NCI-H187 treated with DMSO at 0.1 percent for 48 hours (cell line): ENCODE measurements around the gene RNF7.
"Not testable (repeated sequence)": the region's sequence is repeated elsewhere in the genome, so short reads cannot be mapped to it uniquely, and the experiment has no call there.

Experiments
- DNase-seq: peaks from one replicate; lab custom pipeline; 2025; lab: John Stamatoyannopoulos, UW

The RNF7 gene

GRCh38 chr3:141735770-141736465 is 2.2 kb upstream of the RNF7 start:
- no peak for DNase-seq

DNA sequence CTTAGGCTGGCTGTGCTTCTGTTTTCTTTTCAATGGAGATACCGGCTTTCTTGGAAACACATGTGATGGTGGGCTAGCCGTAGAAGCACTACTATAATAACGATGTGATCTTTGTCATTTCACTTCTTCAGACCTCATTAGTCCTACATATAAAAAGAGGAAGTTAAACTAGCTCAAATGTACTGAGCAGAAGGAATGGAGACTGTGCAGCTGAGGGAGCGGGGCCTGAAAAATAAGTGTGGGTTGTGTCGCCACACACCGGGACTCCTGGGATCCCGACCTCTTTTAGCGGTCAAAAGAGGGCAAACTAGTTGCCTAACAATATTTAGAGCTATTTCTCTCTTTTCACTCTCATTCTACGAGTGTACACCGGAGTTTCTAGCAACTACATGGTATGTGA is 1.0 kb upstream of the RNF7 start:
- DNase-seq: no peak

GRCh38 chr3:141737678-141738021 is 448 bp upstream of the RNF7 start:
- DNase-seq: no peak

DNA sequence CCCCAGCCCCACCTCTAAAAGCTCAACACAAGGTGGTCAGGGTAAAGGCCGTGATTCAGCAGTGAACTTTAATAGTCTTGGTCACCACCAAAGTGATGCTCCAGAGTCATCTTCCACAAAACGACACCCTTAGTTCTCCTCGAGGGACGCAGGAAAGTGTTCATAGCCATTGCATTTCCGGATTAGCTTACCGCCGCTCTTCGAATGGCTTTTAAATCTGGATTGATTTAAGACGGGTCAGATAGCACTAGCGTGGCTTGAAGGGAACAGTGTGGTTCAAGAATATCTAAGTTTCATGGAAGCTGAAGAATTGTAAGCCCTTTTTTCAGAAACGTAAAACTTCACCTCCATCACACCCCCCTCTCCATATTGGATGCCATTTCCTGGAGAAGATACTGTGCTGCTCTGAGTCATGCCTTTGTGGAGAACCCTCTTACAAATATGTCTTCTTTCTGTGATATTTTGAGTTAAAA is 829 bp downstream of the RNF7 start:
- no peak for DNase-seq

GRCh38 chr3:141739731-141740130 is 1.6 kb downstream of the RNF7 start:
- no peak for DNase-seq

DNA sequence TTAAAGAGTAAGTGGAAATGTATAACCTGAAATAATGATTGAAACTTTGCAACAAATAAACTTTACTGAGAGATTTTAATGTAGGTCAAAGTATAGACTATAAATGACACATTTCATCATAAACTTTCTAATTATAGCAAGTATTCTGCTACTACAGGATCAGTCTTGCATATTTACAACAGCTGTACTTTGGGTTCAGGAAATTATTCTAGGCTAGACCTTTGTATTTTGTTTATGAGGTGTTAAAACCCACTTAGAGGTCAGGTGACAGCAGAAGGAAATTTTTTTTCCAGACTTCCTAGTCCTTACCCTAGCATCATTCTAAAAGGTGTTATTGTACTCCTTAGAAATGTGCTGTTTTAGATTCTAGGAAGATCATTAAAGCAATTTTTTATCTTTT is 2.3 kb downstream of the RNF7 start:
- DNase-seq: no peak

GRCh38 chr3:141743305-141743704 is 5.2 kb downstream of the RNF7 start:
- DNase-seq: no peak

- no peak for DNase-seq
These were observed 8.9 kb downstream of the RNF7 start for GRCh38 chr3:141746962-141747361.

- no peak for DNase-seq
These were observed 15.3 kb downstream of the RNF7 start for GRCh38 chr3:141753399-141753798.

GRCh38 chr3:141754032-141754431 is 15.9 kb downstream of the RNF7 start:
- no peak for DNase-seq

- DNase-seq: not testable (repeated sequence)
These were observed 24.5 kb downstream of the RNF7 start for GRCh38 chr3:141762552-141762951.

DNA sequence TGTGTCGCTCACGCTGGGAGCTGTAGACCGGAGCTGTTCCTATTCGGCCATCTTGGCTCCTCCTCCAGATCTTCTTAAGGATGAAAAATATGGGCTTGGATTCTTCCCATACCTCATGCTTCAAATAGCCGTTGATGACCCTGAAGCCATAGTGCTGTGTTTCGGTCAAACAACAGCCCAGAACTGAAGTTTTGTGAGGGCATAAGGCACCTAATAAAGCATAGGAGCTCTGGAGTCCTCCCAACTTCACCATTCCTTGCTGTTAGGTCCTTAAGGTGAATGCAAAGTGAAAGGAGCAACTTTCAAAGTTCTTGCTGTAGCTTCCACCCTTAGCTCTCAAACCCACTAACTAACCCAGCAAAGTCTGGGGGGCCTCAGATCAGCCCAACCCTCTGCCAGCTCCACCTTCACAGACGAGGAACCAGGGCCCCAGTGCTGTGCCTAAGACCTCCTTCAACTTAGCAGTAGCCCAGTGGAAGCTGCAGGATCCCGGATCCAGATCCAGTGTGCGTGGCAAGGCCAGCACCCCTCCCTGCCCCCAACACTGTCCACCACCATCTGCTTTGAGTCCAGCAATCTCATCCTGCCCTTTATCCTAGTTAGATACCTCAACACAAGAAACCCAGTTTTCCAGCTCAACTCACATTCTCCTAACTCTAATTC is 25.1 kb downstream of the RNF7 start, which contains the start of gene GRK7:
GRK7 (plus strand) TSS at position 321 of the 663 bp plus-strand sequence. CDS start 14,877 bp downstream, outside the sequence.
- no peak for DNase-seq

GRCh38 chr3:141764045-141764444 is 25.9 kb downstream of the RNF7 start:
- no peak for DNase-seq

GRCh38 chr3:141764465-141764864 is 26.4 kb downstream of the RNF7 start:
- DNase-seq: no peak

DNA sequence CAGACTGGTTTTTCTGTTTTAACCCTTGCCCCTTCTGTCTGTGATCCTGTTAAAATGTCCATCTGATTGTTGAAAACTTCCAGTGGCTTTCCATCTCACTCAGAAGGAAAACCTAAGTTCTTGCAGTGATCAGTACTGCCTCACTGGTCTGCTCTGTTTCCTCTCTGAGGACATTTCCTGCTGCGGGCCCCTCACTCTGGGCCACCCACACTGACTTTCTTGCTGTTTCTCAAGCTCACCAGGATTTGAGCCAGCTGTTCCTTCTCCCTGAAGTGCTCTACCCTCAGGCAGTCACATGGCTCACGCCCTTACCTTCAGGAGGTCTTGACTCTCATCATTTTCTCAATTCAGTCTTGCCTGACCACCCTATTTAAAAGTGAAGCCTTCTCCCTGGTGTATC is 26.9 kb downstream of the RNF7 start:
- DNase-seq: no peak

GRCh38 chr3:141767066-141767465 is 29.0 kb downstream of the RNF7 start:
- DNase-seq: no peak

DNA sequence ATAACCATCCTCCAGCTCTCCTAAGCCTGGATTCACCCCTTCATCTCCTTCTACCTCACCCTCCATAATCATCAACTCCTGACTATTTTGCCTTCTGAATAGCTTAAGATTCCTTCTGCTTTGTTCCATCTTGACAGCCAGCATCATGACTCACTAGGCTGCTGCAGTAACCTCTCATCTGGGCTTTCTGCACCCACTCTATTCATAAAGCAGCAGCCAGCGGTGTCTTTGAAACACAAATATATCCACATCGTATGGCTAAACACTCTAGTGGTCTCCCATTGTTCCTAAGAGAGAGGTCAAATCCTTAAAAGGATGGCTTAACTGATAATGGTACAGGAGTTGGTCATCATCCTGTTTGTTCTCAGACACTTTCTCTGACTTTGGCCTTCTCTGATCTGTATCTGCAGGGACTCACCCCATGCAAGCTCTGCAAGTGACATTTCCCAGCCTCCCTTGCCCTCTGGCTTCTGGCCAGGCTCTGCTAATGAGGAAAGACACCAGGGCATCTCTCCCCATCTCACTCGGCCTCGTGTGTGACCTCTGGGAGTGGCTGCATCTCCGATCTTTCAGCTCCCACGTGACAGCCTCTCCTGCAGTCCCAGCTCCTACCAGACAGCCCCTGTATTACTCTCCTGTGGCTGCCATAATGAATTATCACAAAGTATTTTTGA is 31.3 kb downstream of the RNF7 start:
- DNase-seq: no peak

GRCh38 chr3:141773676-141774075 is 35.6 kb downstream of the RNF7 start:
- no peak for DNase-seq

DNA sequence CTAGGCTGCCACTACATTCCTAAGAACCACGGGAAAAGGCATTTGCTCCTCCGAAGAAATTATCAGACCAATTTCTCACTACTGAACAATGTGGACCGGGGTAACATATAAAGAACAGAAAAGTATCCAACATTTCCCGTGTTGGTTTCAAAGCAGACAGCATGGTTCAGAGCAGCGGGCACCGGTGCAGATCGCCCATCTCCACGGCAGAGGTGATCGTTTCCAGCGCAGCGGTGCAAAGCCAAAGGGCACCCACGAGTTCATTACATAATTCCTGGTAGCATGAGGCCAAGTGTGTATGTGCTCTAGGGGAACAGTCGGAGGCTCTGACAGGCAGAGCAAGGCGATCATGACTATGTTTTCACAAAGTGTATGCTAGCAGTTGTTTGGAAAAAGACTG is 38.3 kb downstream of the RNF7 start:
- DNase-seq: no peak

GRCh38 chr3:141776885-141777284 is 38.8 kb downstream of the RNF7 start:
- no peak for DNase-seq

- no peak for DNase-seq
These were observed 40.1 kb downstream of the RNF7 start for GRCh38 chr3:141777957-141778813.

GRCh38 chr3:141779667-141780066 is 41.6 kb downstream of the RNF7 start:
- no peak for DNase-seq
